Measurements from ENCODE around the gene DMRT3. TPM values are rescaled to one million over a fixed set of nuclear protein-coding genes. Genes with fewer than 3 reads are reported as not detected.

DMRT3 gene
- total RNA-seq, 1 experiment from 2014 or later, result not detected

DNA sequence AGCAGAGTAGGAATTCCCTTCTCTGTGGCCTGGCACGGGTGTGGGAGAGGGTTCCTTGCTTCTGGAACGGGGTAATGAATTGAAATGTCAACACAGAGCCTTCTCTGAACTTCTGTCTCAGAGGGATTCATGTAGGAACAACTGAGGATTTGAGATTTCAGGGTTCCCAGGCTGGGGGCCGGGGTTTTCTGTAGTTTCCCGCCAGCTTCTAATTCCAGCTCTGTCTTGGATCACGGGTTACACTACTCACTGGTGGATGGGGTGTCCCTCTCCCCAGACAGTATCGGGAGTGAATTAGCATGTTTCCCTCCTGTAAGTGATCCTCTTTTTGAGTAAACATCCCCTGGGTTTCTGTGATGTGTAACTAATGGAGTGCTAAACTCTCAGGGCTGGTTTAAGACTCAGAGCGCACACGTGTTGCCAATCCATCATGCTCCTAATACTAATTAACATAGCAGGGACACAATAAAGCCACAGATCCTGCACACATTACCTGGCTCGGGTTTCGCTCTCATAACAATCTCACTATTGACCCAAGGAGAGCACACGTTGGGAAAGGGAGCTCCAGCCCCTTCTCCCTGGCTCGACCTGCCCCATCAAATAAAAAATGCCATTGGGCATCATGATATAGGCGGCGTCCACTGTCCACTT, 55.6 kb downstream of the DMRT3 start:
- no peak overlapping the region for H3K4me3 ChIP-seq
- no peaks in the 10 kb centered on the region for H3K36me3 ChIP-seq
- DNase-seq (ENCODE audit: low read depth in 1 of 2, low spot score in 2 of 2), result no peak
- no peak overlapping the region for H3K27ac ChIP-seq
- H3K27me3 ChIP-seq (replicated peaks), result no peaks in the 10 kb centered on the region
- H3K9me3 ChIP-seq (replicated peaks), result no peaks in the 10 kb centered on the region
- no peaks in the 10 kb centered on the region for H3K4me1 ChIP-seq (replicated peaks)

DNA sequence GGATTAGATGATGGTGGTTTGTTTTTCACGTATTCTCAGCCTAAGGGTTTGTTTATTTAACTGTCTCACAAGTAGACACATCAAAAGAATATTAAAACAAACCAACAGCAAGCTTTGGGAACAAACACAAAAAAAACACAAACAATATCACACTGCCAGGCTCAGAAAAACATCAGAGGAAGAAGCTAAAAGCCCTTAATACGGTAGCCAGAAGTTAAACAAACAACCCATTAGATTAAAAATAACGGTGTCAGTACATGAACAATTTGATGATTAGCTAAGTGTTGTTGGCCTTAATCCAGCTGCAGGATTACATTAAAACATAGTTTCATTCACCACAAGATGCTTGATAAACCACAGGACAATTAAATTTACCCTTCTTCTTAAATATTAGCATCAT, 57.8 kb downstream of the DMRT3 start:
- no peaks in the 10 kb centered on the region for H3K4me1 ChIP-seq (replicated peaks)
- DNase-seq (ENCODE audit: low read depth in 1 of 2, low spot score in 2 of 2), result no peak
- H3K27ac ChIP-seq, result no peak overlapping the region
- H3K4me3 ChIP-seq, result no peak overlapping the region
- H3K9me3 ChIP-seq (replicated peaks), result no peaks in the 10 kb centered on the region
- no peaks in the 10 kb centered on the region for H3K27me3 ChIP-seq (replicated peaks)
- H3K36me3 ChIP-seq, result no peaks in the 10 kb centered on the region

DNA sequence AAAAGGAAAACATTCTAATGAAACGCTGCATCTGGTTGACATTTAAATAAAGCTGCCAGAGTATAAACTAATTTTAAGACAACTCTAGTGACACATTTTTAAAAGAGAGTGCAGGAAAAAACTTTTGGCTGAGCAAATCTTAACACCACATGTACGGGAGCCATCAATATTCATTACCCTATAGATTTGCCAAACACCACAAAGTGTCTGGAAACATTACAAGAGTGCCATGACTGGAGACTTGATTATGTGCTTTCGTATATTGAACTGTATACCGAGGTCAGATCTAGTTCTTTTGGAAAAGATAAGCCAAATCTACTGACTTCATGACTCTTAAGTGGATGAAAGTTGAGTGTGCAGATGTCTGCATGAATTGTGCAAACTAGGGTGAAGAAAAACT, 63.1 kb downstream of the DMRT3 start:
- H3K4me3 ChIP-seq, result no peak overlapping the region
- DNase-seq (ENCODE audit: low read depth in 1 of 2, low spot score in 2 of 2), result no peak
- no peaks in the 10 kb centered on the region for H3K9me3 ChIP-seq (replicated peaks)
- H3K27me3 ChIP-seq (replicated peaks), result no peaks in the 10 kb centered on the region
- no peaks in the 10 kb centered on the region for H3K36me3 ChIP-seq
- H3K4me1 ChIP-seq (replicated peaks), result no peaks in the 10 kb centered on the region
- H3K27ac ChIP-seq, result no peak overlapping the region

Other genes starting within 250 kb of the DMRT3 start
- gene DMRT1, start 135.0 kb upstream of the DMRT3 start, total RNA-seq (2014; rRNA removed; shearing (Covaris generic)), result not detected in 2 replicates
- gene DMRT2, start 73.7 kb downstream of the DMRT3 start, total RNA-seq (2014; rRNA removed; shearing (Covaris generic)), result not detected in 2 replicates

Measured in SJSA1 (cell line).